Tibial artery (tissue), 4 donors: ENCODE measurements around the gene FOXO6.

Experiments
- DNase-seq, 2 donors: peaks; one replicate each; pipeline ENCODE4 v3.0.0-alpha.2; 2019
- H3K27ac ChIP-seq, 2 donors: fragments of 200-600 bp; sonication (generic) in 1 of 2; 1 replicate in 1 of 2; 2 replicates in 1 of 2; pipeline ENCODE4 v1.5.1; 2018 to 2019; ENCODE audit warnings: mild to moderate bottlenecking in 1 of 2
- H3K27me3 ChIP-seq, 2 donors: fragments of 200-600 bp; sonication (generic) in 1 of 2; one replicate each; pipeline versions ENCODE4 v1.5.1 to v1.6.0; 2016 to 2019
- H3K36me3 ChIP-seq, 3 donors: fragments of 200-600 bp; sonication (generic) in 2 of 3; one replicate each; pipeline ENCODE4 v1.5.1; 2016 to 2019; ENCODE audit warnings: mild to moderate bottlenecking in 2 of 3
- H3K4me1 ChIP-seq, 4 donors: fragments of 200-600 bp; sonication (generic) in 2 of 4; 1 replicate in 3 of 4; 2 replicates in 1 of 4; pipeline ENCODE4 v1.5.1; 2016 to 2019
- H3K4me3 ChIP-seq, 2 donors: fragments of 200-600 bp; sonication (generic) in 1 of 2; 1 replicate in 1 of 2; 2 replicates in 1 of 2; pipeline ENCODE4 v1.5.1; 2018 to 2019; ENCODE audit warnings: mild to moderate bottlenecking in 2 of 2
- H3K9me3 ChIP-seq, 3 donors: fragments of 200-600 bp; sonication (generic) in 1 of 3; one replicate each; pipeline ENCODE4 v1.5.1; 2016 to 2019
- CTCF ChIP-seq, 2 experiments: fragments of 200-600 bp in 1 of 2; fragments of 450-650 bp in 1 of 2; IDR thresholded peaks; one replicate each; pipeline ENCODE4 v1.5.1; 2017 to 2019; ENCODE audit warnings: antibody characterized with exemption in 2 of 2, mild to moderate bottlenecking in 1 of 2, moderate library complexity in 1 of 2
- intact Hi-C: fragments of 100-400 bp; cut with DNase I; formaldehyde crosslinking; loops from one replicate; pipeline ENCODE4 v1.15.0; 2023; ENCODE audit warnings: low total_unique reads

The FOXO6 gene

GRCh38 chr1:41417335-41417682 lies 56.1 kb downstream of the FOXO6 start:
- peaks cover 6 to 19% (median 12%) of the 10 kb centered on the region in 4 donors for H3K4me1 ChIP-seq
- no peak overlapping the region for H3K27ac ChIP-seq
- H3K9me3 ChIP-seq = no peaks in the 10 kb centered on the region
- H3K36me3 ChIP-seq = no peaks in the 10 kb centered on the region
- H3K4me3 ChIP-seq = no peak overlapping the region
- intact Hi-C loops = loop anchor here (2.0 to 5.0 kb wide), 3 partner anchors 55 to 149 kb away; no protein-coding TSS in a partner anchor
- H3K27me3 ChIP-seq = peaks cover 0 to 8% of the 10 kb centered on the region in 2 donors
- no peak for DNase-seq
- no peak for TF ChIP-seq CTCF (IDR thresholded peaks at IDR 0.05)

- intact Hi-C loops = loop anchor here (2.0 to 5.0 kb wide), 3 partner anchors 55 to 149 kb away; no protein-coding TSS in a partner anchor
- Histone ChIP-seq H3K36me3 (no peaks in the 10 kb centered on the region), H3K4me1 (peaks cover 6 to 20% (median 12%) of the 10 kb centered on the region in 4 donors), H3K27me3 (peaks cover 0 to 8% of the 10 kb centered on the region in 2 donors), H3K4me3 (no peak overlapping the region), H3K27ac (peak overlapping the region in 1 of 2 donors; percentile 61), H3K9me3 (no peaks in the 10 kb centered on the region)
- no peak for TF ChIP-seq CTCF (IDR thresholded peaks at IDR 0.05)
- DNase-seq = no peak
Measured at GRCh38 chr1:41417746-41418145, 56.5 kb downstream of the FOXO6 start.

- Histone ChIP-seq H3K36me3 (no peaks in the 10 kb centered on the region), H3K9me3 (no peaks in the 10 kb centered on the region), H3K4me3 (no peak overlapping the region), H3K27me3 (peaks cover 0 to 5% of the 10 kb centered on the region in 2 donors), H3K4me1 (peaks cover 6 to 33% (median 12%) of the 10 kb centered on the region in 4 donors), H3K27ac (peak overlapping the region; percentile 58 to 61)
- intact Hi-C loops = loop anchor here (5.0 kb wide), 1 partner anchor 137 kb away; no protein-coding TSS in a partner anchor
- no peak for TF ChIP-seq CTCF (IDR thresholded peaks at IDR 0.05)
- peak; percentile 85 to 93 for DNase-seq
Measured at GRCh38 chr1:41418857-41419583, 57.8 kb downstream of the FOXO6 start.

- Histone ChIP-seq H3K36me3 (no peaks in the 10 kb centered on the region), H3K27ac (peak overlapping the region in 1 of 2 donors; percentile 61), H3K4me1 (peaks cover 6 to 34% (median 12%) of the 10 kb centered on the region in 4 donors), H3K4me3 (no peak overlapping the region), H3K9me3 (no peaks in the 10 kb centered on the region), H3K27me3 (peaks cover 0 to 5% of the 10 kb centered on the region in 2 donors)
- no peak for DNase-seq
- intact Hi-C loops = loop anchor here (5.0 kb wide), 2 partner anchors 32 to 137 kb away; no protein-coding TSS in a partner anchor
- no peak for TF ChIP-seq CTCF (IDR thresholded peaks at IDR 0.05)
Measured at GRCh38 chr1:41419584-41420295, 58.5 kb downstream of the FOXO6 start.

- intact Hi-C loops = loop anchor here (5.0 kb wide), 1 partner anchor 33 kb away; no protein-coding TSS in a partner anchor
- Histone ChIP-seq H3K36me3 (no peaks in the 10 kb centered on the region), H3K9me3 (no peaks in the 10 kb centered on the region), H3K27me3 (peaks cover 0 to 5% of the 10 kb centered on the region in 2 donors), H3K4me1 (peaks cover 6 to 34% (median 12%) of the 10 kb centered on the region in 4 donors), H3K27ac (no peak overlapping the region), H3K4me3 (no peak overlapping the region)
- no peak for TF ChIP-seq CTCF (IDR thresholded peaks at IDR 0.05)
- no peak for DNase-seq
Measured at GRCh38 chr1:41420351-41420750, 59.1 kb downstream of the FOXO6 start.
